ENCODE results near the gene SMYD3. TPM values are rescaled to one million over a fixed set of nuclear protein-coding genes. Genes with fewer than 3 reads are reported as not detected.

SMYD3 gene
- total and polyA plus RNA-seq, 10 of the 15 experiments (the other 5 are each of a cell fraction or from before 2014, with no cell fraction given): 18.3 to 54.0 (median 24.8) TPM

DNA sequence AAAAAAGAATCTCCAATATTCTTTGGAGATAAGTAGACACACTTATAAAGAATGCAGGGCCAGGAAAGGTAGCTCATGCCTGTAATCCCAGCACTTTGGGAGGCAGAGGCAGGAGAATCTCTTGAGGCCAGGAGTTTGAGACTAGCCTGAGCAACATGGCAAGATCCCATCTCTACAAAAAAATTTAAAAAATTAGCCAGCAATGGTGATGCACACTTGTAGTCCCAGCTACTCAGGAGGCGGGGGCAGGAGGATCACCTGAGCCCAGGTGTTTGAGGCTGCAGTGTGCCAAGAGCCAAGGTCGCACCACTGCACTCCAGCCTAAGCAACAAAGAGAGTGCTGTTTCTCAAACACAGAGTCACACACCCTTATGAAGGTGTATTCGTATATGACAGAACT is 385.0 kb downstream of the SMYD3 start (continued):
- no peak for TF ChIP-seq ZBTB40 (IDR thresholded peaks at IDR 0.05; ENCODE audit: borderline replicate concordance)
- TF ChIP-seq ZNF384 (IDR thresholded peaks at IDR 0.05; ENCODE audit: borderline replicate concordance, low read depth, low read length): no peak
- TF ChIP-seq PRDM15 (CRISPR knock-in tag; IDR thresholded peaks at IDR 0.05): no peak

GRCh38 chr1:246121533-246121932 is 385.5 kb downstream of the SMYD3 start:
- in situ Hi-C loops (cut with MboI): no loop called here
- Histone ChIP-seq H3K36me3 (ENCODE audit: control insufficient read depth in 2 of 2, insufficient read depth in 2 of 2, low read length in 1 of 2) (no peaks in the 10 kb centered on the region), H2AFZ (ENCODE audit: control insufficient read depth, low read depth, low read length) (no peak overlapping the region), H3K9me3 (replicated peaks; ENCODE audit: control insufficient read depth, insufficient read depth, low read length) (no peaks in the 10 kb centered on the region), H4K20me1 (ENCODE audit: control insufficient read depth, insufficient read depth) (no peaks in the 10 kb centered on the region), H3K27me3 (replicated peaks in 1 of 2; ENCODE audit: control insufficient read depth in 2 of 2, insufficient read depth in 2 of 2, low read length in 1 of 2) (no peaks in the 10 kb centered on the region), H3K27ac (ENCODE audit: control insufficient read depth, insufficient read depth) (no peak overlapping the region), H3K4me3 (no peak overlapping the region), H3K9ac (ENCODE audit: control insufficient read depth, insufficient read depth, low read length) (no peak overlapping the region), H3K4me2 (ENCODE audit: control insufficient read depth, insufficient read depth) (no peak overlapping the region), H3K4me1 (ENCODE audit: control insufficient read depth, insufficient read depth, low read length) (no peaks in the 10 kb centered on the region), H3K79me2 (ENCODE audit: control insufficient read depth, insufficient read depth, low read length) (no peaks in the 10 kb centered on the region)
- WGBS (ENCODE audit: insufficient coverage, insufficient replicate concordance, low lambda C conversion rate, missing lambda C conversion rate): 74% methylated on average over 4 of the region's 4 CpGs
- ChIA-PET CTCF (interaction anchor here (0.9 kb wide), 1 partner anchor 110 kb away, joined by 3 read pairs; no protein-coding TSS in a partner anchor), RAD21 (ENCODE audit: unreplicated experiment) (no interaction called here), POLR2A (no interaction called here), SMC1A (ENCODE audit: uncharacterized antibody, unreplicated experiment) (interaction anchor here (0.7 to 1.5 kb wide), 2 partner anchors 14 to 25 kb away, joined by 3 read pairs; no protein-coding TSS in a partner anchor)
- no peak for DNase-seq (ENCODE audit: low read depth, low spot score)
- no peak for ATAC-seq
- no peak for FAIRE-seq
- BruUV-seq (replicated peaks): no TSS peak
- intact Hi-C loops (cut with micrococcal nuclease; ENCODE audit: unreplicated experiment): no loop called here
- TF ChIP-seq LARP7 (IDR thresholded peaks at IDR 0.05) (no peak), ESRRA (IDR thresholded peaks at IDR 0.05; ENCODE audit: low read length) (no peak), SUPT20H (IDR thresholded peaks at IDR 0.05; ENCODE audit: borderline replicate concordance, control insufficient read depth, low read depth, low read length) (no peak), SP1 (IDR thresholded peaks at IDR 0.05; ENCODE audit: low read depth, low read length) (no peak), CHD4 (IDR thresholded peaks at IDR 0.05) (no peak), WRNIP1 (IDR thresholded peaks at IDR 0.05; ENCODE audit: borderline replicate concordance, low read depth, low read length) (no peak), E2F8 (IDR thresholded peaks at IDR 0.05; ENCODE audit: low read depth, partially characterized antibody) (no peak), CEBPB (IDR thresholded peaks at IDR 0.05; ENCODE audit: borderline replicate concordance in 1 of 2, low read depth in 2 of 2, low read length in 2 of 2) (no peak), NR2C1 (IDR thresholded peaks at IDR 0.05) (no peak), POU2F2 (IDR thresholded peaks at IDR 0.05; ENCODE audit: borderline replicate concordance, low read depth, low read length) (no peak)
